ENCODE measurements around the gene ZFPL1. TPM values are rescaled to one million over a fixed set of nuclear protein-coding genes. Genes with fewer than 3 reads are reported as not detected.

The ZFPL1 gene
- total RNA-seq, 1 donor from 2014 or later = 29.0 TPM

GRCh38 chr11:65057526-65057925 lies 26.5 kb upstream of the ZFPL1 start:
- Histone ChIP-seq H3K27ac (no peak overlapping the region), H3K4me3 (no peak overlapping the region), H3K36me3 (no peaks in the 10 kb centered on the region), H3K9me3 (no peaks in the 10 kb centered on the region), H3K27me3 (ENCODE audit: low read depth) (no peaks in the 10 kb centered on the region), H3K4me1 (no peaks in the 10 kb centered on the region)
- ATAC-seq = no peak
- TF ChIP-seq CTCF (IDR thresholded peaks at IDR 0.05) = no peak
- intact Hi-C loops (cut with DNase I) = no loop called here
- no peak for DNase-seq

- DNase-seq (no peak), ATAC-seq (peak in 1 of 2 donors; percentile 10)
- Histone ChIP-seq H3K36me3 (no peaks in the 10 kb centered on the region), H3K27me3 (ENCODE audit: low read depth) (no peaks in the 10 kb centered on the region), H3K4me3 (no peak overlapping the region), H3K4me1 (no peaks in the 10 kb centered on the region), H3K27ac (no peak overlapping the region), H3K9me3 (no peaks in the 10 kb centered on the region)
- intact Hi-C loops (cut with DNase I) = no loop called here
- TF ChIP-seq CTCF (IDR thresholded peaks at IDR 0.05) = no peak
Measured at GRCh38 chr11:65058012-65058411, 26.0 kb upstream of the ZFPL1 start.

- no peak for DNase-seq
- Histone ChIP-seq H3K36me3 (no peaks in the 10 kb centered on the region), H3K27ac (no peak within 1 kb of the TSS), H3K27me3 (ENCODE audit: low read depth) (no peaks in the 10 kb centered on the region), H3K9me3 (no peaks in the 10 kb centered on the region), H3K4me1 (no peaks in the 10 kb centered on the region), H3K4me3 (no peak within 1 kb of the TSS)
- ATAC-seq = no peak
- TF ChIP-seq CTCF (IDR thresholded peaks at IDR 0.05) = no peak
- intact Hi-C loops (cut with DNase I) = no loop called here
Measured at GRCh38 chr11:65058419-65059054, 25.5 kb upstream of the ZFPL1 start, which contains the start of gene NAALADL1. Gene NAALADL1 (minus strand): TSS chr11:65058553. CDS start chr11:65058521, 32 bp downstream.

GRCh38 chr11:65059523-65059922 lies 24.5 kb upstream of the ZFPL1 start:
- H3K36me3 ChIP-seq = no peaks in the 10 kb centered on the region
- intact Hi-C loops (cut with DNase I) = no loop called here
- H3K27ac ChIP-seq = no peak overlapping the region
- H3K4me1 ChIP-seq = no peaks in the 10 kb centered on the region
- ATAC-seq (no peak), DNase-seq (no peak)
- no peaks in the 10 kb centered on the region for H3K27me3 ChIP-seq (ENCODE audit: low read depth)
- H3K9me3 ChIP-seq = no peaks in the 10 kb centered on the region
- TF ChIP-seq CTCF (IDR thresholded peaks at IDR 0.05) = no peak
- H3K4me3 ChIP-seq = no peak overlapping the region

GRCh38 chr11:65059959-65060824 lies 23.8 kb upstream of the ZFPL1 start:
- Histone ChIP-seq H3K27me3 (ENCODE audit: low read depth) (no peaks in the 10 kb centered on the region), H3K9me3 (no peaks in the 10 kb centered on the region), H3K27ac (no peak overlapping the region), H3K4me1 (no peaks in the 10 kb centered on the region), H3K4me3 (no peak overlapping the region), H3K36me3 (no peaks in the 10 kb centered on the region)
- DNase-seq (no peak), ATAC-seq (no peak)
- intact Hi-C loops (cut with DNase I) = no loop called here
- no peak for TF ChIP-seq CTCF (IDR thresholded peaks at IDR 0.05)
